MCF 10A (cell line): ENCODE results near the gene CENPK. TPM values are rescaled to one million over a fixed set of nuclear protein-coding genes. Genes with fewer than 3 reads are reported as not detected.
"Not testable (repeated sequence)": the region's sequence is repeated elsewhere in the genome, so short reads cannot be mapped to it uniquely, and the experiment has no call there.

ENCODE experiments used
- BruUV-seq: library from RNA; stranded (reverse); fragments of 400-500 nt; replicated peaks from 2 replicates; lab custom pipeline; 2021; lab: Mats Ljungman, UMichigan
- CTCF ChIA-PET: fragments of 300-600 bp; sonication (Branson Sonifier 250); formaldehyde crosslinking; extraction: SDS; loops from one replicate; lab custom pipeline; 2021; ENCODE audit warnings: antibody characterized with exemption, inconsistent platforms; lab: Yijun Ruan, JAX
- POLR2A ChIA-PET: fragments of 300-600, 350-650 bp; sonication (Branson Sonifier 250); formaldehyde crosslinking; extraction: SDS; loops from one replicate; lab custom pipeline; 2020; ENCODE audit warnings: antibody characterized with exemption, inconsistent platforms; lab: Yijun Ruan, JAX
- DNase-seq: peaks from one replicate; pipeline ENCODE4 v3.0.0-alpha.2; 2018; ENCODE audit not compliant: unreplicated experiment
- H3K27ac Mint-ChIP-seq: one replicate; pipeline ENCODE4 v1.8.0; 2022; ENCODE audit warnings: mild to moderate bottlenecking, low read depth, mixed read lengths; ENCODE audit not compliant: unreplicated experiment
- H3K27me3 Mint-ChIP-seq: one replicate; pipeline ENCODE4 v1.8.0; 2022; ENCODE audit warnings: mixed read lengths; ENCODE audit not compliant: insufficient read depth, unreplicated experiment
- H3K36me3 Mint-ChIP-seq: one replicate; pipeline ENCODE4 v1.8.0; 2022; ENCODE audit warnings: mild to moderate bottlenecking, moderate library complexity, mixed read lengths; ENCODE audit not compliant: insufficient read depth, unreplicated experiment
- H3K4me1 Mint-ChIP-seq: one replicate; pipeline ENCODE4 v1.8.0; 2022; ENCODE audit warnings: mixed read lengths; ENCODE audit not compliant: insufficient read depth, unreplicated experiment
- H3K4me3 Mint-ChIP-seq: one replicate; pipeline ENCODE4 v1.8.0; 2022; ENCODE audit warnings: mild to moderate bottlenecking, moderate library complexity, mixed read lengths; ENCODE audit not compliant: unreplicated experiment
- H3K9me3 Mint-ChIP-seq: one replicate; pipeline ENCODE4 v1.8.0; 2022; ENCODE audit warnings: mixed read lengths; ENCODE audit not compliant: unreplicated experiment
- intact Hi-C: fragments of 100-400 bp; cut with micrococcal nuclease; formaldehyde crosslinking; loops from 2 replicates; pipeline ENCODE4 v1.14.1; 2022
- total RNA-seq: library from RNA; stranded (reverse); gene quantifications from 2 replicates; pipeline ENCODE4 v1.2.3, GENCODE V29; 2022
- TF ChIP-seq, protein P1 (sequence below): fragments of 200-600 bp; IDR thresholded peaks from one replicate; pipeline ENCODE4 v1.8.0; 2022; ENCODE audit warnings: antibody characterized with exemption, mild to moderate bottlenecking; ENCODE audit not compliant: unreplicated experiment

CENPK gene
- total RNA-seq, 1 experiment from 2014 or later, result 15.3 TPM

DNA sequence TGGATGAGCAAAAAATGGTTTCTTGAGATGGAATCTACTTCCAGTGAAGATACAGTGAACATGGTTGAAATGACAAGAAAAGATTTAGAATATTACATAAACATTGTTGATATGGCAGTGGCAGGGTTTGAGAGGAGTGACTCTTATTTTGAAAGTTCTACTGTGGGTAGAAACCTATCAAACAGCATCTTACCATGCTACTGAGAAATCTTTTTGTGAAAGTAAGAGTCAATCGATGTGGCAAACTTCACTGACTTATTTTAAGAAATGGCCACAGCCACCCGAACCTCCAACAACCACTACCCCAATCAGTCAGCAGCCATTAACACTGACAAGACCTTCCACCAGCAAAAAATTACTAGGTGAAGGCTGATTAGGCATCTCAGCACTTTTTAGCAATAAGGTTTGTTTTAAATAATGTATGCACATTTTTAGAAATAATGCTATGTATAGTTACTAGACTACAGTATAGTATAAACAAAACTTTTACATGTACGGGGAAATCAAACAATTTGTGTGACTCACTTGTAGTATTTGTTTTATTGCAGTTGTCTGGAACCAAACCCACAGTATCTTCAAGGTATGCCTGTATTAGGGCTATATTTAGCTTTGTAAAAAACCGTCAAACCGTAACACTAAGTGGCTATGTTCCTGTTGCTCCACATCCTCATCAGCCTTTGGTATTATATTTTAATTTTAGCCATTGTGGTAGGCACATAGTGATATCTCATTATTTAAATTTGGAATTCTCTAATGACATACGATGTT is 50.6 kb downstream of the CENPK start:
- DNase-seq, result peak; percentile 4
- Mint-ChIP-seq H3K4me1 (no peaks in the 10 kb centered on the region), H3K4me3 (no peak overlapping the region), H3K36me3 (no peaks in the 10 kb centered on the region), H3K27ac (no peak overlapping the region), H3K27me3 (no peaks in the 10 kb centered on the region), H3K9me3 (no peaks in the 10 kb centered on the region)
- TF ChIP-seq, protein P1, sequence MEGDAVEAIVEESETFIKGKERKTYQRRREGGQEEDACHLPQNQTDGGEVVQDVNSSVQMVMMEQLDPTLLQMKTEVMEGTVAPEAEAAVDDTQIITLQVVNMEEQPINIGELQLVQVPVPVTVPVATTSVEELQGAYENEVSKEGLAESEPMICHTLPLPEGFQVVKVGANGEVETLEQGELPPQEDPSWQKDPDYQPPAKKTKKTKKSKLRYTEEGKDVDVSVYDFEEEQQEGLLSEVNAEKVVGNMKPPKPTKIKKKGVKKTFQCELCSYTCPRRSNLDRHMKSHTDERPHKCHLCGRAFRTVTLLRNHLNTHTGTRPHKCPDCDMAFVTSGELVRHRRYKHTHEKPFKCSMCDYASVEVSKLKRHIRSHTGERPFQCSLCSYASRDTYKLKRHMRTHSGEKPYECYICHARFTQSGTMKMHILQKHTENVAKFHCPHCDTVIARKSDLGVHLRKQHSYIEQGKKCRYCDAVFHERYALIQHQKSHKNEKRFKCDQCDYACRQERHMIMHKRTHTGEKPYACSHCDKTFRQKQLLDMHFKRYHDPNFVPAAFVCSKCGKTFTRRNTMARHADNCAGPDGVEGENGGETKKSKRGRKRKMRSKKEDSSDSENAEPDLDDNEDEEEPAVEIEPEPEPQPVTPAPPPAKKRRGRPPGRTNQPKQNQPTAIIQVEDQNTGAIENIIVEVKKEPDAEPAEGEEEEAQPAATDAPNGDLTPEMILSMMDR, result no peak
- POLR2A ChIA-PET, result interaction anchor here (0.8 kb wide), 1 partner anchor 619 kb away, joined by 4 read pairs; no protein-coding TSS in a partner anchor
- no TSS peak for BruUV-seq
- CTCF ChIA-PET, result no interaction called here
- intact Hi-C loops, result no loop called here

DNA sequence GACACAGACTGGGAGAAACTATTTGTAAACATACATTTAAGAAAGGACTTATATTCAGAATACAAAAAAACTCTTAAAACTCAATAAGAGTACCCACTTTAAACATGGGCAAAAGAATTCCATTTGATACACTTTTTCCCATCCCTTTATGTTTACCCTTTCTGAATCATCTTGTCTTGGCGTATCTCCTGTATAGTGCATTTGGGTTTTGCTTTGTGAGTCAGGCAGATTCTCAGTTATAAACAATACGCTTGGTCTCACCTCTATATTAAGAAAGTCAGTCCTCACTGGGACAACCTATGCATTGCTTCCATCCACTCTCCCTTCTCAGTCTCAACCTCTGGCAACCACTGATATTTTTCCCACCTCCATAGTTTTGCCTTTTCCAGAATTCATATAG is 54.0 kb downstream of the CENPK start:
- POLR2A ChIA-PET, result no interaction called here
- intact Hi-C loops, result no loop called here
- no peaks in the 10 kb centered on the region for H3K36me3 Mint-ChIP-seq

DNA sequence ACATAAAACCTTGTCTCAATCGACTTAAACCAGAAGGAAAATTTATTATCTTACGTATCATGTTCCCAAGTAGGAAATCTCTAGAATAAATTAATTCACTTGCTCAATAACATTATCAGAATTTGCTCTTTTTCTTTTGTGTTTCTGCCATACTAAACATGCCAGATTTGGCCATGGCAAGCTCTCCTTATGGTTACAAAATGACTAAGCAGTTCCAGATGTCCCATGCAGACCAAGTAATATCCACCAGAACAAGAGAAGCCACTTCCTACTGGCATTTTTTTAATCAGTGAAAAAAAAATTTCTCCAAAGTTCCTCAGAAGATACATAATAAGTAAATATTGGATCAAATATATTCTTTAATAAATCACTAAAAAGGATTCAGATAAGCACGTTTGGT is 56.0 kb downstream of the CENPK start:
- H3K27ac Mint-ChIP-seq, result no peak overlapping the region
- ChIA-PET CTCF (interaction anchor here (0.6 kb wide), 1 partner anchor 649 kb away, joined by 3 read pairs; no protein-coding TSS in a partner anchor), POLR2A (no interaction called here)
- no peak for DNase-seq
- H3K27me3 Mint-ChIP-seq, result no peaks in the 10 kb centered on the region
- no peaks in the 10 kb centered on the region for H3K36me3 Mint-ChIP-seq
- no TSS peak for BruUV-seq
- intact Hi-C loops, result no loop called here
- TF ChIP-seq, protein P1, result no peak
- H3K9me3 Mint-ChIP-seq, result no peaks in the 10 kb centered on the region
- H3K4me1 Mint-ChIP-seq, result no peaks in the 10 kb centered on the region
- no peak overlapping the region for H3K4me3 Mint-ChIP-seq

More for the DNA sequence above, 54.0 kb downstream of the CENPK start:
- Mint-ChIP-seq H3K27me3 (no peaks in the 10 kb centered on the region), H3K27ac (no peak overlapping the region), H3K9me3 (no peaks in the 10 kb centered on the region), H3K4me3 (no peak overlapping the region), H3K4me1 (no peaks in the 10 kb centered on the region)
- TF ChIP-seq, protein P1, result no peak
- no TSS peak for BruUV-seq
- CTCF ChIA-PET, result no interaction called here
- DNase-seq, result no peak

DNA sequence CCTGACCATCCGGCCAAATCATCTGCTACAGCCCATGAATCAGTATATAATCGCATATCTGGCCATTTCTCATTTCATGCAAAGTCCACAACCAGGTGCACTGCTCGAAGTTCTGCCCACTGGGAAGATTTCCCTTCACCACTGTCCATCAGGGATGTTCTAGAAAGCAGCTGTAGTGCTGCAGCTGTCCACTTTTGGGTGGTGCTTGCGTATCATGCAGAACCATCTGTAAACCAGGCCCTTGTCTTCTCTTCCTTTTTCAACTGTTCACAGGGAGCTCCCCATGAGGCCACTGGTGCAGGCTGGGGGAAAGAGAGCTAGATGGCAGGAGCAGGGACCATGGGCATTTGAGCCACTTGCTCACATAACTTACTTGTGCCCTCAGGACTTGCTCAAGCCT is 73.8 kb downstream of the CENPK start:
- ChIA-PET POLR2A (no interaction called here), CTCF (interaction anchor here (10.1 kb wide), 1 partner anchor 678 kb away, joined by 143 read pairs; no protein-coding TSS in a partner anchor)
- H3K9me3 Mint-ChIP-seq, result no peaks in the 10 kb centered on the region
- intact Hi-C loops, result no loop called here
- no peak overlapping the region for H3K27ac Mint-ChIP-seq
- TF ChIP-seq, protein P1, result no peak
- no peak overlapping the region for H3K4me3 Mint-ChIP-seq
- H3K27me3 Mint-ChIP-seq, result no peaks in the 10 kb centered on the region
- DNase-seq, result no peak
- H3K4me1 Mint-ChIP-seq, result no peaks in the 10 kb centered on the region
- no peaks in the 10 kb centered on the region for H3K36me3 Mint-ChIP-seq
- BruUV-seq, result no TSS peak

DNA sequence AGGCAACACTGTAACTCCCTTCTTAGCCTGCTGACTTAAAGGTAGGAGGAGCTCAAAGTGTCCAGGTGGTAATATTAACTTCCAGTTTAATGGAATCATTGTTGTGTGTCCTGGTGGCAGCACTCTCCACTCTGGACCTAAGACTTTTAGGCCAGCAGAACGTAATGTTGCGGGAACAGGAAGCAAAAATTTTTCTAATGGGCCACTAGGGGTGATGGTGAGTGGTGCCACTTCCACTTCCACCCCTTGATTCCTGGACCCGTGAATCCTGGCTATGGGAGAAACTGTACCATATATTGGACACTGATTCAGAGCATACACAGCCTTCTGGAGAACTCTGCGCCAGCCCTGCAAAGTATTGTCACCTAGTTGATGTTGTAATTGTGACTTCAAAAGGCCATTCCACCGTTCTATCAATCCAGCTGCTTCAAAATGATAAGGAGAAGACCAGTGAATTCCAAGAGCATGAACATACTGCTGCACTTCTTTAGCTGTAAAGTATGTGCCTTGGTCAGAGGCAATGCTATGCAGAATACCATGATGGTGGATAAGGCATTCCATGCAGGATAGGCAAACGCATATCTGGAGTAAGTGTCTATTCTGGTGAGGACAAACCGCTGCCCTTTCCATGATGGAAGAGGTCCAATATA is 74.8 kb downstream of the CENPK start:
- H3K27me3 Mint-ChIP-seq, POLR2A ChIA-PET, H3K27ac Mint-ChIP-seq, H3K9me3 Mint-ChIP-seq, intact Hi-C loops, BruUV-seq, DNase-seq, H3K4me3 Mint-ChIP-seq, H3K4me1 Mint-ChIP-seq, H3K36me3 Mint-ChIP-seq: not testable (repeated sequence)
- CTCF ChIA-PET, result interaction anchor here (0.5 to 10.1 kb wide), 3 partner anchors 202 to 829 kb away, joined by 3 to 143 read pairs (median 3); no protein-coding TSS in a partner anchor

DNA sequence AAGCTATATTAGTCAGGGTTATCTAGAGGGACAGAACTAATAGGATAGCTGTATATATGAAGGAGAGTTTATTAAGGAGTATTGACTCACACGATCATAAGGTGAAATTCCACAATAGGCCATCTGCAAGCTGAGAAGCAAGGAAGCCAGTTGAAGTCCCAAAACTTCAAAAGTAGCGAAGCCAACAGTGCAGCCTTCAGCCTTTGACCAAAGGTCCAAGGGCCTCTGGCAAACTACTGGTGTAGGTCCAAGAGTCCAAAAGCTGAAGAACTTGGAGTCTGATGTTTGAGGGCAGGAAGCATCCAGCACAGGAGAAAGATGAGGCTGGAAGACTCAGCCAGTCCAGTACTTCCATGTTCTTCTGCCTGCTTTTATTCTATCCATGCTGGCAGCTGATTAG is 76.2 kb downstream of the CENPK start:
- H3K4me1 Mint-ChIP-seq, H3K27ac Mint-ChIP-seq, H3K27me3 Mint-ChIP-seq, DNase-seq, POLR2A ChIA-PET, H3K36me3 Mint-ChIP-seq, H3K9me3 Mint-ChIP-seq, BruUV-seq, intact Hi-C loops, H3K4me3 Mint-ChIP-seq: not testable (repeated sequence)
- CTCF ChIA-PET, result interaction anchor here (0.7 to 10.1 kb wide), 4 partner anchors 28 to 675 kb away, joined by 3 to 143 read pairs (median 20); no protein-coding TSS in a partner anchor
